ENCODE measurements around the gene RGL3.
"Not testable (repeated sequence)": the region's sequence is repeated elsewhere in the genome, so short reads cannot be mapped to it uniquely, and the experiment has no call there.

The RGL3 gene

GRCh38 chr19:11435833-11436313, 16.8 kb upstream of the RGL3 start:
- no peak for DNase-seq
- Histone ChIP-seq H3K4me1 (peaks cover 0 to 24% (median 18%) of the 10 kb centered on the region in 4 donors), H3K9me3 (no peaks in the 10 kb centered on the region), H3K36me3 (peaks cover 28 to 41% (median 29%) of the 10 kb centered on the region in 3 donors), H3K4me3 (peak overlapping the region; percentile 64 to 88), H3K27me3 (no peaks in the 10 kb centered on the region), H3K27ac (peak overlapping the region; percentile 80 to 82)
- intact Hi-C loops (cut with DNase I; ENCODE audit: low total_unique reads), result no loop called here
- no peak for TF ChIP-seq CTCF (IDR thresholded peaks at IDR 0.05)

- Histone ChIP-seq H3K36me3 (peaks cover 23 to 34% (median 25%) of the 10 kb centered on the region in 3 donors), H3K9me3 (no peaks in the 10 kb centered on the region), H3K27ac (peak within 1 kb of the TSS; percentile 80 to 82), H3K4me1 (peaks cover 0 to 24% (median 18%) of the 10 kb centered on the region in 4 donors), H3K4me3 (peak within 1 kb of the TSS; percentile 64 to 88), H3K27me3 (no peaks in the 10 kb centered on the region)
- peak; percentile 99 to 100 for DNase-seq
- intact Hi-C loops (cut with DNase I; ENCODE audit: low total_unique reads), result no loop called here
- peak; percentile 87 to 98 for TF ChIP-seq CTCF (IDR thresholded peaks at IDR 0.05)
Observed at GRCh38 chr19:11435057-11435832, 16.1 kb upstream of the RGL3 start, which contains the start of the genes ODAD3 and PRKCSH. Gene ODAD3, minus strand, starts transcription at chr19:11435121. Its CDS starts 105 bp downstream, at chr19:11435016. Gene PRKCSH, plus strand, starts transcription at chr19:11435635. Its CDS starts 483 bp downstream, at chr19:11436118.

- peaks cover 0 to 24% (median 18%) of the 10 kb centered on the region in 4 donors for H3K4me1 ChIP-seq
- peak overlapping the region; percentile 80 to 82 for H3K27ac ChIP-seq
- H3K36me3 ChIP-seq, result peaks cover 19 to 29% (median 19%) of the 10 kb centered on the region in 3 donors
- H3K9me3 ChIP-seq, result no peaks in the 10 kb centered on the region
- no peaks in the 10 kb centered on the region for H3K27me3 ChIP-seq
- intact Hi-C loops (cut with DNase I; ENCODE audit: low total_unique reads), result no loop called here
- DNase-seq, result no peak
- no peak for TF ChIP-seq CTCF (IDR thresholded peaks at IDR 0.05)
- peak overlapping the region; percentile 40 to 88 for H3K4me3 ChIP-seq
Observed at GRCh38 chr19:11434703-11435056, 15.6 kb upstream of the RGL3 start.

- DNase-seq; H3K27me3 ChIP-seq; H3K27ac ChIP-seq; H3K9me3 ChIP-seq; H3K4me3 ChIP-seq; intact Hi-C loops (cut with DNase I; ENCODE audit: low total_unique reads): not testable (repeated sequence)
- Histone ChIP-seq H3K4me1 (peaks cover 0 to 24% (median 18%) of the 10 kb centered on the region in 4 donors), H3K36me3 (peaks cover 11 to 19% (median 13%) of the 10 kb centered on the region in 3 donors)
Observed at GRCh38 chr19:11433526-11433925, 14.4 kb upstream of the RGL3 start.

- H3K4me1 ChIP-seq, result peaks cover 0 to 15% (median 10%) of the 10 kb centered on the region in 4 donors
- peaks cover 0 to 5% of the 10 kb centered on the region in 2 donors for H3K27me3 ChIP-seq
- H3K4me3 ChIP-seq, result no peak overlapping the region
- TF ChIP-seq CTCF (IDR thresholded peaks at IDR 0.05), result no peak
- H3K27ac ChIP-seq, result no peak overlapping the region
- no peak for DNase-seq
- no peaks in the 10 kb centered on the region for H3K36me3 ChIP-seq
- H3K9me3 ChIP-seq, result no peaks in the 10 kb centered on the region
- intact Hi-C loops (cut with DNase I; ENCODE audit: low total_unique reads), result no loop called here
Observed at GRCh38 chr19:11426656-11427055, 7.5 kb upstream of the RGL3 start.
